ENCODE measurements around the gene EEF1AKMT4.
A peak's percentile ranks its signal among the peaks of the same experiment; 100 is the strongest.

- peak; percentile 97 for TF ChIP-seq CTCF (conservative IDR thresholded peaks at IDR 0.05)
- TF ChIP-seq ZFX (IDR thresholded peaks at IDR 0.05) = no peak
These were observed 22.0 kb upstream of the EEF1AKMT4 start for GRCh38 chr3:184227481-184227935.
